HG03558 (cell line): ENCODE data around the gene TP53BP2.
A peak's percentile ranks its signal among the peaks of the same experiment; 100 is the strongest.
"Not testable (repeated sequence)": the region's sequence is repeated elsewhere in the genome, so short reads cannot be mapped to it uniquely, and the experiment has no call there.

Source experiments
- ATAC-seq: cut with Tn5 transposase; IDR thresholded peaks from one replicate; pipeline ENCODE4 v1.9.1; 2021; ENCODE audit warnings: moderate number of reproducible peaks; ENCODE audit not compliant: unreplicated experiment; ENCODE audit errors: extremely low read depth

The TP53BP2 gene, protein sequence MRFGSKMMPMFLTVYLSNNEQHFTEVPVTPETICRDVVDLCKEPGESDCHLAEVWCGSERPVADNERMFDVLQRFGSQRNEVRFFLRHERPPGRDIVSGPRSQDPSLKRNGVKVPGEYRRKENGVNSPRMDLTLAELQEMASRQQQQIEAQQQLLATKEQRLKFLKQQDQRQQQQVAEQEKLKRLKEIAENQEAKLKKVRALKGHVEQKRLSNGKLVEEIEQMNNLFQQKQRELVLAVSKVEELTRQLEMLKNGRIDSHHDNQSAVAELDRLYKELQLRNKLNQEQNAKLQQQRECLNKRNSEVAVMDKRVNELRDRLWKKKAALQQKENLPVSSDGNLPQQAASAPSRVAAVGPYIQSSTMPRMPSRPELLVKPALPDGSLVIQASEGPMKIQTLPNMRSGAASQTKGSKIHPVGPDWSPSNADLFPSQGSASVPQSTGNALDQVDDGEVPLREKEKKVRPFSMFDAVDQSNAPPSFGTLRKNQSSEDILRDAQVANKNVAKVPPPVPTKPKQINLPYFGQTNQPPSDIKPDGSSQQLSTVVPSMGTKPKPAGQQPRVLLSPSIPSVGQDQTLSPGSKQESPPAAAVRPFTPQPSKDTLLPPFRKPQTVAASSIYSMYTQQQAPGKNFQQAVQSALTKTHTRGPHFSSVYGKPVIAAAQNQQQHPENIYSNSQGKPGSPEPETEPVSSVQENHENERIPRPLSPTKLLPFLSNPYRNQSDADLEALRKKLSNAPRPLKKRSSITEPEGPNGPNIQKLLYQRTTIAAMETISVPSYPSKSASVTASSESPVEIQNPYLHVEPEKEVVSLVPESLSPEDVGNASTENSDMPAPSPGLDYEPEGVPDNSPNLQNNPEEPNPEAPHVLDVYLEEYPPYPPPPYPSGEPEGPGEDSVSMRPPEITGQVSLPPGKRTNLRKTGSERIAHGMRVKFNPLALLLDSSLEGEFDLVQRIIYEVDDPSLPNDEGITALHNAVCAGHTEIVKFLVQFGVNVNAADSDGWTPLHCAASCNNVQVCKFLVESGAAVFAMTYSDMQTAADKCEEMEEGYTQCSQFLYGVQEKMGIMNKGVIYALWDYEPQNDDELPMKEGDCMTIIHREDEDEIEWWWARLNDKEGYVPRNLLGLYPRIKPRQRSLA

DNA sequence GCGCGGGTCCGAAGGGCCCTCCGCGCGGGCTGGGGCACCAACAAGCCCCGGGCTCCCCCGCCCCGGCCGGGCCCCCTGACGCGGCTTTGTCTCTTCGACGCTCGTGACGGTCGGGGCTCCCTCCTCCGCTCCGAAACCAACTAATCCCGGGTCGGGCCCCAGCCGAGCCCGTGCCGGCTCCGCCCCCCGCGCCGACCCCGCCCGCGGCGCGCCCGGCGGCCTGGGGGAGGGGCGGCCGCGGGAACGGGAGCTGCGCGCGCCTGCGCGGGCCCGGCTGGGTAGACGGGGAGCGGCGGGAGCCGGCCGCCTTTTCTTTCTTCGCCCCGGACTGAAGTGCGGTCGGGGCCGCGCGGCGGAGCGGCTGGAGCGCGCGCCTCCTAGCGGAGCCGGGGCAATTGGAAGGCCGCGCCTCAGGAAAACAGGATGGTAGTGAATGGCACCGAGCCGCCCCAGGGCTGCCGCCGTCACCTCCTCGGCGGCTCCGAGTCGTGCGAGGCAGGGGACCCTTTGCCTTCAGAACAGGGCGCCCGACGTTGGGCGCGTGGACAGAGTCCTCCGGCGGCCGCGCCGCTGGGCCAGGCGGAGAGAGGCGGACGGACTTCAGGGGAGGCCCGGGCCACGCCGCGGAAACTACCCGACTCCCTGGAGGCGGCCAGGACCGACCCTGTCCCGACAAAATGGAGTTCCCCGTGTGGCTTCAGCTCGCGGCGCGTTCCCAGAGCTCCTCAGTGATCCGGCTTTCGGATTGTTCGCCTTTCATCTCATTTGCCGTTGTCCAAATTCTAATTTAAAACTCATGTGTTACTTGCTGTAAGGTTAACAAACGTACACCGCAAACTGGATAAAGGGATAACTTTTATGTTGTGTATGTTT is at the start of gene TP53BP2:
TSS of gene TP53BP2 (minus strand) at position 138 of the 873 bp plus-strand sequence. CDS start 267 bp downstream, outside the sequence.
- ATAC-seq: peak; percentile 55

DNA sequence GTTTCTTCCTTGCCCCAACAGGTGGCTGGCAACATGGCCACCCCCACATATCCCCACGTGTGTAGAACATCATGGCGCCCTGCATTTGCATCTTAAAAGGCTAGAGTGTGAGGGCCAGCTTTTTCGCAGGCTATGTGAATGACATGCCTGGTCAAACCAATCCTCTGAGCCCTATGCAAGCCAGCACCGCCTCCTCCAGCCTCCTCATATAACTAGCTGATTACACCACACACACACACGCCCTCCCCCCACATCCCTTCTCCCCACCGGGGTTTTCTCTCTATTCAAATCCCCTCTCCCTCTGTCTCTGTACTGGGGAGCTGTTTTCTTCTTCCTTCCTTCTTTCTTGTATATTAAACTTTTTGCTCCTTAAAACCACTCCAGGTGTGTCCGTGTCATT is 44.7 kb upstream of the TP53BP2 start:
- ATAC-seq: not testable (repeated sequence)

DNA sequence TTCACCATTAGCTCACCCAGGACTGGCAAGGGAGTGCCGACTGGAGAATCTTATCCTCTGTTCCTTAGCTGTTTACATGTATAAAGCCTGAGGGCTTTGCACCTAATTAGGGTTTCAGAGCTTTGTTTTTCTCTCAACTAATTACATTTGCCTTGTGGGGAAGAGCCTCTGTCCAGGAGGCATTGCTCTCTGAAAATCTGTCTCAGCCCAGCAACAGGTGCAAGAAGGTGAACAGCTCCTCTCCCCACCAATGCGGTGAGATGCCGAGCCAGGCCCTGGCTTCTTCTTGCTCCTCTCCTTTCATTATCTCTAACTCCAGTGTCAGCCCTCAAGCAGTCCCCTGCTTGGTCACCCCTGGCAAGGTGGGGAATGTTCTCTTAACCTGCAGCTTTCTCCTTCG is 43.6 kb upstream of the TP53BP2 start:
- ATAC-seq: not testable (repeated sequence)

GRCh38 chr1:223887747-223888418 is 42.1 kb upstream of the TP53BP2 start:
- no peak for ATAC-seq

GRCh38 chr1:223886516-223886921 is 40.8 kb upstream of the TP53BP2 start:
- no peak for ATAC-seq

DNA sequence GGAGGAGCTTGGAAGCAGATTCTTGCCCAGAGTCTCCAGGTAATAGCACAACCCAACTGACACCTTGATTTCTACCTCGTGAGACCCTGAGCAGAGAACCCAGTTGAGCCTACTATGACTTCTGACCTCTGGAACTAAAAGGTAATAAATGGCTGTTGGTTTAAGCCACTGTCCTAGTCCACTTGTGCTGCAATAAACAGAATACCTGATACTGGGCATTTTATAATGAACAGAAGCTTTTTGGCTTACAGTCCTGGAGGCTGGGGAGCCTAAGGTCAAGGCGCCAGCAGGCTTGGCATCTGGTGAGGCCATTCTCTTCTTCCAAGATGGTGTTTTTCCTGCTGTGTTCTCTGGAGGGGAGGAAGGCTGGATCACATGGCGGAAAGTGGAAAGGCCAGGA is 39.9 kb upstream of the TP53BP2 start:
- ATAC-seq: no peak

GRCh38 chr1:223878598-223879325 is 33.0 kb upstream of the TP53BP2 start:
- no peak for ATAC-seq

DNA sequence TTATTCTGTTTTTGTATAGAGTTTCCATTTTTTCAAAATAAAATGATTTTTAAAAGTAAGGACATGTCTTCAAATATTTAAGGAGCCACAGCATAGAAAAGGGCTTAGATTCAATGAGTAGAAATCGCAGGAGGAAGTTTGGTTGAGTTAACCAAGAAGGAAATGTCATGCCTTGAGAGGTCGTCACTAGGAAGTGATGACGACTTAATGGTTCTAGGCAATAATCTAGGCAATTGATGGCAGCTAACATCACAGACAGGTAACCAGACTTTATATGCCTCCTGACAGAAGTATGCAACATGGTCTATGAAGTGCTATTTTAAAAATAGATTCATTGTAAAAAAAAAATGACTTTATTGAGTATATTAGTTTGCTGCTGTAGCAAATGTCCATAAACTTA is 32.1 kb upstream of the TP53BP2 start:
- no peak for ATAC-seq

- no peak for ATAC-seq
Observed at GRCh38 chr1:223876590-223876989, 30.8 kb upstream of the TP53BP2 start.

GRCh38 chr1:223873044-223873443 is 27.3 kb upstream of the TP53BP2 start:
- ATAC-seq: no peak

- ATAC-seq: no peak
Observed at GRCh38 chr1:223872308-223872901, 26.7 kb upstream of the TP53BP2 start.

- ATAC-seq: no peak
Observed at GRCh38 chr1:223870617-223871574, 25.1 kb upstream of the TP53BP2 start.

- ATAC-seq: not testable (repeated sequence)
Observed at GRCh38 chr1:223864599-223865368, 19.0 kb upstream of the TP53BP2 start.

DNA sequence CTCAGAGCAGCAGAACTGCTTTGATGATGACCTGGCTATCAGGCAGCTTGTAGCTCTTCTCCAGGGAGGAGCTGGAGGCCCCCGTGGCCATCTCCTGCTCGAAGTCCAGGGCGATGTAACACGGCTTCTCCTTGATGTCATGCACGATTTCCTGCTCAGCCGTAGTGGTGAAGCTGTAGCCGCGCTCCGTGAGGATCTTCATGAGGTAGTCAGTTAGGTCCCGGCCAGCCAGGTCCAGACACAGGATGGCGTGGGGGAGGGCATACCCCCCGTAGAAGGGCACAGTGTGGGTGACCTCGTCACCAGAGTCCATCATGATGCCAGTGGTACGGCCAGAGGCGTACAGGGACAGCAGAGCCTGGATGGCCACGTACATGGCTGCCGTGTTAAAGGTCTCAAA is 18.3 kb upstream of the TP53BP2 start:
- no peak for ATAC-seq

DNA sequence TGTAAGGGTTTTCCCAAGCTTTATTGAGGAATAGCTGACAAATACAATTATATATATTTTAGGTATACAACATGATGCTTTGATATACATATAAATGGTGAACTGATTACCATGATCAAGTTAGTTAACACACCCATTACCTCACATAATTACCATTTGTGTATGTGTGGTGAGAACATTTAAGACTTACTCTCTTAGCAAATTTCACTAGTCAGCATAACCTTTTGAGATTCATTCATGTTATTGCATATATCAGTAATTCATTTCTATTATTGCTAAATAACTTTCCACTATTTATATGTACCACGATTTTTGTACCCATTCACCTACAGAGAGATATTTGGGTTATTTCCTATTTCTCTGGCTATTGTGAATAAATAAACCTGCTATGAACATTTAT is 16.2 kb upstream of the TP53BP2 start:
- no peak for ATAC-seq

DNA sequence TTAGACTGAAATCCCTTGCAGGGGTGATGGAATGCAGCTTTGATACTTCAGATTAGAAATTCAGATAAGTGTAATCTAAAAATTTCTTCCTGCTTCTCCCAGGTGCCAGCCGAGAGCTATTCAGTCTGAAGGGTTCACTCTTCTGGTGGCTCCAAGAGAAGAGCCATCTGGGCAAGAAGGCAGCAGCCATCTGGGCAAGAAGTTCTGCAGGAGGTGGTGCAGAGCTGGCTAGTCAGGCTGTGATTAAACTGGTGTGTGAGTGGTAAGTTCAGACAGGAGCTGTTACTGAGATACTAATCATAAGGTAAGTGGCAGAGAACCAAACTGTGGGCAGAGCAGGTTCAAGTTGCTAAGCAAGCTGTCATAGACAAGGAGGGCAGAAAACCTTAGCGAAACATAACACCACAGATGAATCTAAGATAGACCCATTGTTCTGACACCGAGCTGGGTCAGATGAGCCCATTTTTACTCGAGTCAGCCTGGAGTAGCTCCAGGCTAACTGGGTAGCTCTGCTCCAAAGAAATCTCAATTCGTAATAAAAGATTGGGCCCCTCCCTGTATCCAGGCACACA is 14.4 kb upstream of the TP53BP2 start:
- ATAC-seq: no peak
